GM21381 (cell line): ENCODE results near the gene RARB.

Experiments used
- ATAC-seq: cut with Tn5 transposase; IDR thresholded peaks from one replicate; pipeline ENCODE4 v1.9.1; 2021; ENCODE audit warnings: mild to moderate bottlenecking, moderate library complexity; ENCODE audit not compliant: unreplicated experiment

The RARB gene

DNA sequence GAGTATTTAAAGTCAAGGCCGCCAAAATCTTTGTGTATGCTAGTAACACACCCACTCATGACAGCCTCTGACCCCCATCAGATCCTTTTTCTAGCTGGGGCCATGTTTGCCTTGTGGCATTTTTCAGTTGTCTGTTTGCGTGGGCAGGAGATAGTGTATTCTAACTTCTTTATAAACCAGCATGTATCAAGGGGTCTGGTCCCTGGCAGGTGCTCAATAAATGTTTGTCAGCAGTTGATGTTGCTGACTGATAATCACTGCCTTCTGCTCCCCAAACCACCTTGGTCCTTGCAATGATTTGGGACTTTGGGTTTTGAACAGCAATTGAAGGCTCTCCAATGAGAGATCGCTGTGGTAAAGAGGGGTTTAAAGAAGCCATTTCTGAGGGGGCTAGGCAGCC lies 19.2 kb downstream of the RARB start:
- ATAC-seq, result no peak

DNA sequence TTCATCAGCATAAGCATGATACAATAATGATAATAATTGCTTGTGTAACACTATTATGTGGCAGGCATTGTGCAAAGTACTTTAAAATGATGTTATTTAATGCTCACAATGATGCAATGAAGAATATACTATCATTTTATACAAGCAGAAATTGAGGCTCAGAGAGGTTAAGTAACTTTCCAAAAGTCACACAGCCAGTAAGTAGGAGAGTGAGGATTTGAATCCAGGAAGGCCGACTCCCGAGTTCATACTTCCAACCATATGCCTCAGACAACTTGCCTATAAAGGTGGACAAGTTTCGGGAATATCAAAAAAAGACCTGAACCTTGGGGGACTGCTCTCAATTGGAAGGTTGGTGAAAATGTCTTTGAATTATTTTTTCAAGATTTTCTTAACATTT lies 19.9 kb downstream of the RARB start:
- no peak for ATAC-seq

DNA sequence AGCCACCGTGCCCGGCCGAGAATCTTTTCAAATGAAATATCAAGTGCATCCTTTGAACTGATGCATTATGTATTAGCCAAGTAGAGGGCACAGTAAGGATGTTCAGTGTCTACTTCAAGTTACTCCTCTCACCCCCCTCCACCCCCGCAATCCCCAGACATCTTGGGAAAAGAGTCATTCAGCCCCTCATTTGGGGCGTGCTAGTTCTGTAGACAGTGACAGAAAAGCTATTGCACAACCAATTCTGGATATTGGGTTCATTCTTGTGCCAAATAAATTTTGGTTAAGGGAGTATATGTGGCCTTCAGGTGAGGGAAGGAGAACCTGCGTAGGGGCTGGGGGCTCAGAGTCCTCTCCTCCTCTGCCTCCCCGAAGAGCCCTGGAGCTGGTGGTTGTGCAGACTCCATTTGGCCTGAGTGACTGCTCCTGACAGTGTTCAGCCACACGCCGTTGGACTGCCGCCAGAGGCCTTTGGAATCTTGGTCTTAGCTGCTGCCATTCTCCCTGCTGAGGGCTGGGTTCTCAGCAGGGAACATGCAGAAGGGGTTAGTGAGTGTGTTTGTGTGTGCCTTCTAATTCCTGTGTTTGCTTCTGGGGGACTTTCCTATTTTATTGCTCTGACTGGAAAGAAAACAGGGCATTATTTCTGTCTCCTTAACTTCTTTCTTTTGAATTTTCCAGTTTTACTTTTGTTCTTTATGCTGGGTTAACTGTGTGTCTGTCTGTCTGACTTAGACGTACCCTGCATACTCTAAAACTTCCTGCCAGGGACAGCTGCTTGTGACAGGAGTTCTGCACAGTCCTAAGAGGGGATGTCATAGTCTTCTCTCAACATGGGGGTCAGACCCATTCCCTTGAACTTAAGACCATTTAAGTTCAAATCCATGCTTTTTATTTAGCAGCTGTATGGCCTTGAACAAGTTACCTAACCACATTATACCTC lies 21.0 kb downstream of the RARB start:
- ATAC-seq, result no peak

DNA sequence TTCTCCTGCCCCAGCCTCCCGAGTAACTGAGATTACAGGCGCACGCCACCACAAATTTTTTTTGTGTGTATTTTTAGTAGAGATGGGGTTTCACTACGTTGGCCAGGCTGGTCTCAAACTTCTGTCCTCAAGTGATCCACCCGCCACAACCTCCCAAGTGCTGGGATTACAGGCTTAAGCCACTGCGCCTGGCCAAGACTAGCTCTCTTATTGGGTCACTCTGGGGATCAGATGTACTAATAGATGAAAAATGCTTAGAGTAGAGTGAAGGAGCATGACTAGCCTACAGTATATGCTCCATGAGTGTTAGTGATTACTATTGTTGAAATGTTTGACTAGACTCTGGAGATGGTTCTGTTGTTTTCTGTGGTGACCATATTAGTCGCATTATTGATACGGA lies 21.8 kb downstream of the RARB start:
- no peak for ATAC-seq

DNA sequence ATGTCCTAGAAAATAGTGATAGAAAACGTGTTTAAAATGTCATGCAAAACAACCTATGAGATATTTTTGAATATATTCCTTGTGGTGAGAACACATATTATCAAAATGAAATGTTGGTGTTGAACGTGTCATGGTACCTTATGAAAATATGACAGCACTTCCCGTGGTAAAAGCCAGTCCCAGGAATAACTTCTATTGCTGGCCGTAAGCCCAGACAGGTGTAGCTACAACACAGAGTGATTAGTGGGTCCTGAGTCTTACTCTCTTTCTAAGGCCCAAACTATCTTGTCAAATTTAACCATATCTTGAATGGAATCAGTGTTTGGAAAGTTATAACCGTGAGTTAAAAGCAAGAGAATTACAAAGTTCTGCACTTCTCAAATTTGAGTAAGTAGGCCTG lies 24.1 kb downstream of the RARB start:
- ATAC-seq, result no peak

DNA sequence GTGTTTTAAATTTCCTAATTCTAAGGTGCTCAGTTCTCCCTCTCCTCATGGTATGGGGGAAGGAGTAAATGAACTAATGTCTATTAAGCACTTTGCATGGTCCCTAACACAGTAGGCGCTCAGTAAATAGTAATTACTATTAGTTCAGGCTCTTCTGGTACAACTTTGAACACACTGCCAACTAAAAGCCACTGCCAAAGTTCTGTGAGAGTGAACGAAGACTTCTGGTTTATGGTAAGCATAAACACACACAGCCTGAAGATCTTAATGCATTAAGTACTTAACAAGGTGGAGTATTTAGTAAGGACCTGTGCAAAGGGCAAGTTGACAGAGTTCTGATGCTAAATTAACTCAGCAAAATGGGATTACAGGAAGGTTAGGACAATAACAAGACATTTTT lies 24.7 kb downstream of the RARB start:
- no peak for ATAC-seq

DNA sequence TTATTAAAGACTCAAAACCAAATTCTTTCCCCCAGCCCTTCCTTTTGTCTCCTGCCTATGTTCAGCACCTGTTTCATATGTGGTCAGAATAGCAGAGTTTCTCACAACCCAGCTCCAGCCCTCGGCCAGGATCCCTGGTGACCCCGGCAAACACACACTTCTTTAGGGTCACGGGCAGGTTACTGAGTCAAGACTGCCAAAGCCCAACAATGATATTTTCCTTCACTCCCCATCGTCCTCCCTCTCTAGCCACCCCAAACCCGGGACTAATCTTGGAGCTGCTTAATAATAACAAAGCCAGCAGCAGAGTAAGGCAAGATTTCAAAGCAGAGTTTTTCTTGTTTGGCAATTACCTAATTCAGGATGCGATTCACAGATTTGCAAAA lies 25.5 kb downstream of the RARB start:
- no peak for ATAC-seq

DNA sequence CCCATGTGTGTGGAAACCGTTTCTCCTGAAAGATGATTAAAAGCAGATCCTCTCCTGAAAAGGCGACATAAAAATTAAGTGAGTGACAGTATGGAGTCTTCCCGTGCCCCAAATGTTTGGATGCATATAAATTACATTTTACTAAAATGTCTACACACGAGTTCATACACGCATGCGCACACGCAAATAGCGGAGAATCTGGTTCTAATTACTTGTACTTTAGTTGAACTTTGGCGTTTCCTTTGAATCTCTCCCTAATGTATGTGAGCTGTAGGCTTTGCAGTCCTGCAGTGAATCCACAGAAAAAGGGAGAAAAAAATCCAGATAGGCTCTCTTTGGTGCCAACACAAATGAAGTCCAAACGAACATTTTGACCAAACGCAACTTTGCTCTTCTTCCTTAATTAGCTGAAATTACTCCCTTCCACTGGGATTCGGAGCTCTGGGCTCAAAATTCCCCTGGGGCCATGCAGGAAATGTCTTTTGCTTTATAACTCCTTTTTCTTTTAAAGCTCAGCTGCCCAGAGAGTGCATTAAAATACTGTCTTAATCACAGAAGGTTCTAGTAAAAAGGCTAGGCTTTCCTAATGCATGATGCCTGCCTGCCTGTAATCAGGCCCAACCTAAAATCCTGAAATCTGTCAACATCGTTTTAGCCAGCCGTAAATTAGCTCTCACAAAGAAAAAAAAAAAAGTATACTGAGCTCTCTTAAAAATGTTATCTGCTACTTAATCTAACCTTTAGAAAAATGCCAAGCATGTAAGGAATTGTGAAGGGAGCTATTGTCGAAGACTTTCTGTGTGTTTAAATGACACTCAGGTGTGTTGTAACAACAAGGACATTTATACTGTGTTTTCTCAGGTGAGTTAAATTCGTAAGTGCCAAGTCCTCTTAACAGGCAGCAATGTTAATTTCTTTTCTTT lies 26.2 kb downstream of the RARB start:
- ATAC-seq, result no peak

DNA sequence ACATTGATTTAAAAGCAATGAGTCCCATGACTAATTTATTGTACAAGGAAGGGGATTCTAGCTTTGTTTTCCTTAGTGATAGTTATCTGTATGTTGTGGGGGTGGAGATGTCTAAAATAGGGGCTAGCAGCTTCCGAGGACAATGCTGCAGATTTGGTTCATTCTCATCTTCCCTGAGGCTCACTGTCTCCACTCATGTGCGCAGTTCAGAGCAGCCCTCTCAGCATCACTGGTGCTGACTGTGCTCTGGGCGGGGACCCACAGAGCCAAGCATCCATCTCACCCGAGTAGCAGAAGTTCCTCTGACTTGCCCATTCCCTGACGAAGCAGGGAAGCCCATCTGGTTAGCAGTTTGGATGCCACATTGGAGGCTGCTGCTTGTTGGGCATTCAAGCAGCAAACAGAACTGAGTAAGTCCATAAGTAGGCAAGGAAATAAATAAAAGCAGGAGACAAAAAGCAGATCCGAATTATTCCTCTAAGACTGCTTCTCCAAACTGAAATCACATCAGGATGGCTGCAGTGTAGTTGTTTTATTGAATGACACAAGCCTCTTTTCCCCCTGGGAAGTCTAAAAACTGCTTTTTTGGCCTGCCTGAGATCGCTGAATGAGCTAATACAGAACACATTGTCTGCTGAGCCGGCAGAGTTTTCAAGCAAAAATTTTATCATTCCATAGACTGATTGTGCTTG lies 27.5 kb downstream of the RARB start:
- ATAC-seq, result no peak

DNA sequence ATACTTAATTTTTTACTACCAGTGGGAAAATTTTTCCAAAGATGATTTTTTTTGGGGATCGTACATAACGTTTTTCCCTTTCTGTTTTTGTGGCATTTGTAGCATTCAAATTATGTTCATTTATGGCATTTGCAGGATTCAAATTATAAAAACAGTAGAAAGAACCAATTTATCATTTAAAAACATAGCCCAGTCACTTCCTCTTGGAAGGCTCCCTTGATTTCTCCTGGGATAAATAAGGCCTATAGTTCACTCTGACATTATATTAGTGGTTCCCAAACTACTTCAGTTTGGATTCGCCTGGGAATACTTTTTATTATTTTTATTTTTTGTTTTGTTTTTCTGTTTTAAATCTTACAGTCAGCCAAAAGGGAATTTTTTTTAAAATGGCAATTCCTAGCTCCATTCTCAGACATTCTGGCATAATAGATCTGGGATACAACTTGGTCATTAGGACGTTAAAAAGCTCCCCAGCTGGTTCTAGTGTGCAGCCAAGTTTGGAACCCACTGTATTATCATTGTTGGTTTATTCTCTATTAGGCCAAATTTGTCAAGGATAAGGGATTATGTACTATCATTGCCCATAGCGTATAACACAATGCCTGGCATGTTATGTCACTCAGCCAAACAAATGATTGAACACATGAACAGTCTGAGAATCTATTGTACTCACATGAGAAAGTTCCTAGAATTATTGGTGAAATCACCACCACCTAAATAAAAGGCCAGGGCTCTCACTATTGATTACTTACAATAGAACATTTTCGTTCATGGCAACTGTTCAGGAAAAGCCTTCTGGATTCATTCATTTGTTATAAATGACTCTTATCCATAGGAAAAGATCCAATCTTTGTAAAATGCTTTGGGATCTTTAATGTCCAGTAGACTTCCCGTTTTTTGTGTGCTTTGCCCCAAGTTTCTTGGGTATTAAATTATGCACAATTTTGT lies 28.9 kb downstream of the RARB start:
- no peak for ATAC-seq

DNA sequence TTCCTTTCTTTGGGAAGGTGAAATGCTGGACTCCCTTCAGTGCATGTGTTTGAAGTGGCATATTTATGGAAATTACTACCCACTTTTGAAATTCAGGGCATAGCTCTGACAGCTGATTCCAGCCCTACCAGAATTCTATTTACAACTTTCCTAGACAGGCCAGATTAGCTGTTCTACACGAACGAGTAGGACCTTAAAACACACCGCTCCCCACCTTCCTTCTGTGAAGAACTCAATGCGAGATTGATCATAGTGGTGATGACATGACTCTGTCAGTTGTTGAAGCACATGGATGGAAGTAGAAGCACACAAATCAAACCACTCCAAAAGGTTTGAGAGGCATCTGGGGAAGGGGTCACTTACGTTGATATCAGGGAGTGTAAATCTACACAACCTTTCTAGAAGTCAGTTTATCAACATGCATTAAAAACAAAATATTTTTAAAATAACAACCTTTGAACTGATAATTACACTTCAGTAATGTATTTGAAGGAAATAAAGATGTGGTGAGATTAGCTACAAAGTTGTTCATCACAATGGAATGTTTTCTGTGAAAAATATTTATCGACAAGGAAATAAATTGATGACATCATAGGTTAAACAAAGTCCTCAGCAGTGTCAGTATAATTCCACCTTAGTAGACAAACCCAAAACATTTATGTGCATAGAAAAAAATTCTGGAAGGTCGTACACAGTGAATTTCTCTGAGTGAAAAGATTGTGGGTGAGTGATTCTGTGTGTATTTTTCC lies 29.8 kb downstream of the RARB start:
- ATAC-seq, result no peak

DNA sequence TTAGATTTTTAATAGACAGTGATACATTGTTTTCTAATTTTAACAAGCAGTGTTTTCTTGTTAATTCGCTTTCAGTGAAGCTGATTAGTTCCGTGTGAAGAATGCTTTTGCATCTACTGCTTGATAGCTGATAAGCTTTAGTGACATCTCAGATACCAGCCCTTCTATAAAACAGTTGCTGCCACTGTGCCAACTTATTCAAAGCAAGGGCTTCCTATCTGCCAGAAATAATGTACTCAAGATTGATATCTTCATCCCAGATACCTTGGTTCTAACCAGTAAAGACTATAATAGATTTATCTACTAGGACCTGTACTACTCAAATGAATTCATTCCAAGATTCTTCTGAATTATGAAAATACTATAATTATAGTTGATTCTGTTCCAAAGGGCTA lies 30.4 kb downstream of the RARB start:
- no peak for ATAC-seq

DNA sequence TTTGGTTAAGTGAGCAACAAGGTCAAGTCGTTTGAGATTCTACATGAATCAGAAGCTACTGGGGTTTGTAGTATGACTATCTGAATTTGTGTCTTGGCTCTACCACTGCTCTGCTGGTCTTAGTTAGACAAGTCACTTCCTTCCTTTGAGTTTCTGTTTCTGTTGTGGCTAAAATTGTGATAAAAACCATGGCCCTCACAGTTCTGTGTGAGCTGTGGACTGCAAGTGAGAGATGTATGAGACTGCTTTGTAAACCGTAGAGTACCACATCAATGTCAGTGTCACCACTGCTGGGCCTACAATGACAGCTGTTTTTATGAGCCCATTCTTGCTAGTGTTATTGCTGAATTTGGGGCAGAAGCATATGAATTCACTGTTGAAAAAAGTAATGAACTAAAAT lies 32.7 kb downstream of the RARB start:
- ATAC-seq, result peak; percentile 99

DNA sequence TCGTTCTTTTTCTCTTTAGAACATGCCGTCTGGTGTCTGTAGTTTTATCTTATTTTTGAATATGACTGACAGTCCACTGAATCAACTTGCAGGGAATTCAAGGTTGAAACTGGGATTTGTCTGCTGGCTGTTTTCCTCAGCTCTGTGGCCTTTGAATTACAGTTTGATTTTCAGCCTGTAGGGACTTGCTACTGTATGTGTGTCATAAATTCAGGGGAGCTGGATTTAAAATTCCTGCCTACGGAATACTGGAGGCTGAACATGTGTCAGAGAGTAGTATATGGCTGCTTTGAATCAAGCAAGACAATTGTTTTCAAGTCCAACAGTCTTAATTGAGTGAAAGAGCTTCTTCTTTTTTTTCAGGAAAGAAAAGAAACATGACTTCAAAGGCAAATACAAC lies 33.9 kb downstream of the RARB start:
- no peak for ATAC-seq

DNA sequence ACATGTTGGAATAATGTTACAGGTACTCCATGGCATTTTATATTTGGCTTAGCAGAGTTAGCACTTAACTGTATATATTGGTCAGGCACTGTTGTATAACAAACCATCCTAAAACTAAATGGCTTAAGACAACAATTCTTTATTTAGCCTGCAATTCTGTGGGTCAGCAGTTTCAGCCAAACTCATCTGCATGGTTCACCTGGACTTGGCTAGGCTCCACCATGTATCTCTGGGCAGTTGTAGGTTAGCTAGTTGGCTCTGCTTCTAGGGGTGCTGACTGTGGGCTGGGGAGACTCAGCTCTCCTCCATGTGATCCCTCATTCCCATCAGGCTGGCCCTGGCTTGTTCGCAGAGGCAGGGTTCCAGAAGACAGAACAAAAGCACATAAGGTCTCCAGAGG lies 34.4 kb downstream of the RARB start:
- ATAC-seq, result no peak

DNA sequence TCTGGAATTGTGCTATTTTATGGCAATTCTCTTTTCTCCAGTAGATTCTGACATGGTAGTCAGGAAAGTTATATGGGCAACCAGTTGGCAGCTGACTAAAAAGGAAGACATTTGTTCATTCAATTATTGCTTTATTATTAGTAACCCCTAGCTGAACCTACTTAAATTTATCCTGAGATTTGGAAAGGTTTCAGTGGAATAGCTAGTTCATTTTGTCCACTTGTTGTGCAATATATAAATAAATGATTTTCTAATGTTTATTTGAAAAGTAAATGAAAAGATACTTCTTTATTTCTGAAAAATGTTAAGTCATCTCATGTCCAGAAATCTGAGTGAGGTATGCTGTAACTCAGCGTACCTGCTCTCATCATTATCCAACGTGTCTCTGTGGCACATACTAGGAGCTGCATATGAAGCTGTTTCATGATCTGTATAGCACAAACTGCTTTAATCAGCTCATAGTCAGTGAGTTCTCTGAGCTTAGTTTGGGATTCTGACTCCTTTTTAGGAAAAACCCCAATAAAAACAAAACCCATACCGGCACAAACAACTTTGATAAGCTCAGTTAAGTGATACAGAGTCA lies 35.9 kb downstream of the RARB start:
- ATAC-seq, result no peak

DNA sequence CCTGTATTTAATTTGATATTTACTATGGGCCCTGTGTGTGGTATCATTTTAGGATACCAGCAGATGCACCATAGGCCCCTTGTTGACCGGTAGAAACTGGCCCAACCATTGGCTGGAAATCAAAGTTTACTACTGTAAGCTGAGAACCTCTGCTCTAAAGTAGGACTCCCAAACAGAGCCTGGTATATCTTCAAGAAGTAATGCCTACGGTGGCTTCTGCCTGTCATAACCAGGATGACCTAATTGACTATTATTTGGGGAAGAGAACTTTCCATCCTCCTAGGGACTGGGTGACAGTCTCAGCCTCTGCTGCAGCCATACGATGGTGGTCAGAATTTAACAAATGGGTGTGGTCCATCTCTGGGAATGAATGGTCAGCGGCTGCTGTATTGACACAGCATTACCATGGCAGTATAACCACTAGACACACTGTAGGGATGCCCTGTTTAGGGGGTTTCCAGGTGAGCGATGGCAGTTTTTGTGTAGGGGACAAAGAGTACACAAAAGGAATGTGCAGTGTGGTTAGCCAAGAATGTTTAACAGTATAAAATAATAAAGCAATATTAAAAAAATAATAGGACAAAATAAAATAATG lies 37.3 kb downstream of the RARB start:
- no peak for ATAC-seq

DNA sequence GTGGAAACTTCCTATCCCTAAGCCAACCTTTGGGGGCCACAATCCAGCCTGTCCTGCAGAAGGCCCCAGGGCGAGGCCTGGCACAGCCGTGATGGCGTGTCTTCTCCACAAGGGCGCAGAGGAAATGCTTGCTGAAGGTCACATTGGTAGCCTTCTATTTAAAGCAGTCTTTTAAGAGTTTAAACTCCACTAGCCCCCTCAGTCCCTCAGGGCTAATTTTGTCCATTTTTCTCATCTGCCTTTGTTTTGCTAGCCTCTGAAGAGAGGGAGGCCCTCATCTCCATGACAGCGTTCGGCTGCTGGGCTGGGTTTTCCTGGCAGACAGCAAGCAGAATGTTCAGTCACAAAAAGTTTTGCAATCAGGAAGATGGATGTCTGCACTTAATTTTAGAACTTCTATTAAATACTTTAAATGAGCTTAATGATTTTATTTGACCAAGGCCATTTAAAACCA lies 40.8 kb downstream of the RARB start:
- no peak for ATAC-seq

DNA sequence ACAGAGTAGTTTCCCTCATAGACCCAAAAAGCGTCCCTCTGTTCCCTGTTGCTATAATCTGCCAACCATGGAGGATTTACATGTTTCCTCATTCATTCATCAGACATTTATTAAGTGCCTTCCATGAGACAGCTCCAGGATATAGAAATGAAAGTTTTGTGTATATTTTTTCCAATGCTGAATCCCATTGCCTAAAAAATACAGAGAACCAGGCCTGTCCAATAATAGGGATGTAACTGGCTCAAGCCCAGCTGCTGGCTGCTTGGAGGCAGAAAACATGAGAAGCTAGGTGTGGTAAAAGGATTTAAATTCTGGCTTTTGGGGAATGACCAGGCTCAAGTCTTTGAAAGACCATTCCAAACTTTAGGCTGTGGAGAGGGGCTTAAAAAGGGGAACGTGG lies 41.5 kb downstream of the RARB start:
- ATAC-seq, result no peak
